ENCODE results near the gene DGKA. TPM values are rescaled to one million over a fixed set of nuclear protein-coding genes. Genes with fewer than 3 reads are reported as not detected.

DGKA gene
- total and polyA plus RNA-seq, 2 donors: 326 to 381 TPM

DNA sequence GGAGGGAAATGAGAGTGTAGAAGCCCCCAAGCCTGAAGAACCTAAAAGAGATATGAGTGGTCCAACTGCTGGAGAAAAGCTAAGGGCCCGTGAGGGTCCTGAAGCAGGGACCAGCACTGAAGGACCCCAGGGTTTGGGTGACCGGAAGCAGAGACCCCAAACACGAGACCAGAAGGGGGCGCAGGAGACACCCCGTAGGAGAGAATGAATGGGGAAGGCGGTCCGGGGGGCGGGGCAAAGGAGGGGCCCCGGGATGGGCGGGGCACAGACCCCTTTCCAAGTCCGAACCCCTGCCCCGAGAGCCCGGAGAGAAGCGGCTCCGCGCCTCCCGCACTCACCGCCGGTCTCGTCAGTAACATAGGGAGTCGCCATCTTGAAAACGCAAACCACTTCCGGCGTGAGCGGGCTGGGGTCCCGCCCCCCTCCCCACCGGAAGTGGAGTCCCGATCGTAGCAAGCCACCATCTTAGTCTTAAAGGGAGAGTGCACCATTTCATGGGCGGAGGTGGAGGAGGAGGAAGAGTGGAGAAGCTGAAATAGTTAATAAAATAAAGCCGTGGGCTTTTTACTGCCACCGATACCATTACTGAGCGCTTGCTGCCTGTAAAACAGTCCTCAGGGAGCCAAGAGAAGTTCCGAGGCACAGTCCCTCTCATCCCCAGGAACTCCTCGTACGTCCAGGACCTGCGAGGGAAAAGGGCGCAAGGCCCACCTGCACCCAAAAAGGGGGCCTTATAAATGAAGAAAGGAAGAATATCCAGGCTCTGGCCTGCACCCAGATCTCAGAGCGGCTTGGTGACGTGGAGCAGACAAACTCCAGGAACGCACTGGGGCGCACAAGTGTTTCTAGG lies 4.0 kb upstream of the DGKA start:
- under 1% methylated on average over 42 of the region's 42 CpGs for WGBS
- H3K9me3 ChIP-seq (ENCODE audit: control insufficient read depth in 2 of 2, insufficient read depth in 1 of 2, low read length in 1 of 2): no peaks in the 10 kb centered on the region
- H3K27me3 ChIP-seq (ENCODE audit: control insufficient read depth in 2 of 2, insufficient read depth in 1 of 2, low read length in 1 of 2): no peaks in the 10 kb centered on the region
- peak overlapping the region; percentile 99 to 100 for H3K27ac ChIP-seq (ENCODE audit: low read depth in 1 of 2, low read length in 1 of 2)
- H3K36me3 ChIP-seq (ENCODE audit: control insufficient read depth in 2 of 2, insufficient read depth in 2 of 2, low read length in 1 of 2): peaks cover 4 to 21% of the 10 kb centered on the region in 2 donors
- DNase-seq (ENCODE audit: low read depth in 6 of 9, low spot score in 9 of 9): peak; percentile 90 to 98 (median 93)
- peaks cover 6 to 38% of the 10 kb centered on the region in 2 donors for H3K4me1 ChIP-seq (ENCODE audit: control insufficient read depth in 2 of 2, insufficient read depth in 2 of 2, low read length in 2 of 2)
- H3K4me3 ChIP-seq (ENCODE audit: low read length in 2 of 2): peak overlapping the region; percentile 70 to 92

- Histone ChIP-seq H3K9me3 (ENCODE audit: control insufficient read depth in 2 of 2, insufficient read depth in 1 of 2, low read length in 1 of 2) (no peaks in the 10 kb centered on the region), H3K36me3 (ENCODE audit: control insufficient read depth in 2 of 2, insufficient read depth in 2 of 2, low read length in 1 of 2) (peaks cover 0 to 17% of the 10 kb centered on the region in 2 donors), H3K27ac (ENCODE audit: low read depth in 1 of 2, low read length in 1 of 2) (peak within 1 kb of the TSS; percentile 99 to 100), H3K4me1 (ENCODE audit: control insufficient read depth in 2 of 2, insufficient read depth in 2 of 2, low read length in 2 of 2) (peaks cover 6 to 40% of the 10 kb centered on the region in 2 donors), H3K4me3 (ENCODE audit: low read length in 2 of 2) (peak within 1 kb of the TSS; percentile 70 to 92), H3K27me3 (ENCODE audit: control insufficient read depth in 2 of 2, insufficient read depth in 1 of 2, low read length in 1 of 2) (no peaks in the 10 kb centered on the region)
- 9% methylated on average over 49 of the region's 49 CpGs for WGBS
- DNase-seq (ENCODE audit: low read depth in 6 of 9, low spot score in 9 of 9): peak in 5 of 9 donors; percentile 36 to 70 (median 43)
Observed at GRCh38 chr12:55927588-55928502, 3.1 kb upstream of the DGKA start, which contains the start of gene PYM1. Gene PYM1, minus strand, starts transcription at chr12:55927894. Its CDS starts 133 bp downstream, at chr12:55927761.

DNA sequence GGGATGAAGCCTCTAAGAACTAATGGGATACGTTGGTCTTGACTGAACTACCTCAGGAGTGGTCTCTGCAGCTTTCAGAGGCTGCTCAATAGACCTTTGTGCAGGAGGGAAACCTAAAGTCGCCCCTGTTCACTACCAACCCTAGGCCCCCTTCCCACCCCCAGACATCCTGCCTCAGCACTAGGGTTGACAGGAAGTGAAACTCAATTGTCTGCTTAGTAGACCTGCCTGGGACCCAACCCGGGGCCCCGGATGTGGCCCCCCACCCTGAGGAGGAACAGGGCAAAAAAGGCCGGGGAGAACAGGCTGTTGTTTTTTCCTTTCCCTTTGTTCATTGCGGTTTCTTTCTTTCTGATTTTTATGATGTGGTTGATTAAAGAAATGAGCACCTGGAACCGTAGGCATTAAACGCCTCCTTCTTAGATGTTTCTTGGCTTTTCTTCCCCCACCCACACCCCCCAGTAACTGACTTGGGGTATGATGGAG lies 1.6 kb upstream of the DGKA start:
- H3K27me3 ChIP-seq (ENCODE audit: control insufficient read depth in 2 of 2, insufficient read depth in 1 of 2, low read length in 1 of 2): no peaks in the 10 kb centered on the region
- 6% methylated on average over 8 of the region's 8 CpGs for WGBS
- peak overlapping the region; percentile 70 to 92 for H3K4me3 ChIP-seq (ENCODE audit: low read length in 2 of 2)
- H3K4me1 ChIP-seq (ENCODE audit: control insufficient read depth in 2 of 2, insufficient read depth in 2 of 2, low read length in 2 of 2): peaks cover 19 to 54% of the 10 kb centered on the region in 2 donors
- H3K27ac ChIP-seq (ENCODE audit: low read depth in 1 of 2, low read length in 1 of 2): peak overlapping the region; percentile 93 to 99
- peak in 8 of 9 donors; percentile 92 to 99 (median 96) for DNase-seq (ENCODE audit: low read depth in 6 of 9, low spot score in 9 of 9)
- peaks cover 5 to 28% of the 10 kb centered on the region in 2 donors for H3K36me3 ChIP-seq (ENCODE audit: control insufficient read depth in 2 of 2, insufficient read depth in 2 of 2, low read length in 1 of 2)
- no peaks in the 10 kb centered on the region for H3K9me3 ChIP-seq (ENCODE audit: control insufficient read depth in 2 of 2, insufficient read depth in 1 of 2, low read length in 1 of 2)

DNA sequence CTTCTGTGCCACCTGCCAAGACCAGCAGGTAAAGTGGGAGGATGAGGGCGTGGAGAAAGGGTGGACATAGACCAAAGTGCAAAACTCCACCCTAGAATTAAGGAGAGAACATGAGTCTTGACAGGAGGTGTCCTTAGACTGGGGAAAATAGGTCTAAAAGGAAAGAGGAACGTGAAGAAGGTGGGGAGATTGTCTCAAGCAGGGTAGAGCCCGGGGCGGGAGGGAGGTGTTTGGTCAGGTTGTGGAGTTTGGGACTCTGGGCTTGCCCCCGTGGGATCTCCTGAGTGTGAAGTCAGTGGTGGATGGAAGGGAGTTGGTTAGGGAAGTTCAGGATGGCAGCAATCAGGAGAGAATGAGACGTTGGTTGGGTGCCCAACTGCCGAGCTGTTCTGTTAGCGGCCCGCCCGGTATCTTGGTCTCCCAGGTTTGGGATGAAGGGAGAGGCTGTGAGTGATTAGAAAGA lies 386 bp downstream of the DGKA start:
- DNase-seq (ENCODE audit: low read depth in 6 of 9, low spot score in 9 of 9): no peak
- H3K27ac ChIP-seq (ENCODE audit: low read depth in 1 of 2, low read length in 1 of 2): peak overlapping the region; percentile 94 to 99
- no peaks in the 10 kb centered on the region for H3K9me3 ChIP-seq (ENCODE audit: control insufficient read depth in 2 of 2, insufficient read depth in 1 of 2, low read length in 1 of 2)
- 3% methylated on average over 10 of the region's 10 CpGs for WGBS
- H3K4me1 ChIP-seq (ENCODE audit: control insufficient read depth in 2 of 2, insufficient read depth in 2 of 2, low read length in 2 of 2): peaks cover 23 to 60% of the 10 kb centered on the region in 2 donors
- peaks cover 18 to 42% of the 10 kb centered on the region in 2 donors for H3K36me3 ChIP-seq (ENCODE audit: control insufficient read depth in 2 of 2, insufficient read depth in 2 of 2, low read length in 1 of 2)
- H3K4me3 ChIP-seq (ENCODE audit: low read length in 2 of 2): peak overlapping the region; percentile 70 to 75
- H3K27me3 ChIP-seq (ENCODE audit: control insufficient read depth in 2 of 2, insufficient read depth in 1 of 2, low read length in 1 of 2): no peaks in the 10 kb centered on the region

DNA sequence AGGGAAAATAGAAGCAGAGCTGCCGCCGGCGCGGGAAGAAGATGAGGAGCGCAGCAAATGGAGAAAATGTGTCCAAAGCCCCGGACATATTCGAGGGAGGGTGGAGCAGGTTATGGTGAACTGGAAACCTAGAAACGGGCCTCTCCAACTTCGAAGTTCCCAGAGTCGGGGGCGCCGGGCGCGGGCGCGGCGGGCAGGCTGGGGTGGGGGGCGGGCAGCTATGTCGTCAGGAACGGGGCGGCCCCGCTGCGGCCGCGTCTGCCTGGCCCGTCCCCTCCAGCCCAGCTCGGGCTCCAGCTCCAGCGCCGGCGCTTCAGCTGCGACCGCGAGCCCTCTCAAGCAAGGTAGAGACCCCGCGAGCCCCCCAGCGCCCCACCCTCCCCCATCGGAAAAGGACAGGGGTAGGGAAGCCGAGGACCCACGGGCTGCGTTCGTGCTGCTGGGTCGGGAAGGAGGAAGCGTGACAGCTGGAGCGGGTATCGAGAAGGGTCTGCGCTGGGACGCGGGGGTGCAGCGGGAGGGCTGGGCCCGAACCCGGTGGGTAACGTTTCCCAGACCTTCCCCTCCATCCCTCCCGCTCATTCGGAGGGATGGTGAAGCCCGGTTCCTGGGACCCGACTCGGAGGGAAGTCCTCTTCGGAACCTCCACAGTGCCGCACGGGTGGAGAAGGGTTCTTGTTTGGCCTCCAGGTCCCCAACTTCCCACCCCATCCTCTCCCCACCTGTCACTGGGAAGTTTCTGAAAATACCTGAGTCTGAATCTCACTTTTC lies 1.0 kb downstream of the DGKA start:
- peak overlapping the region; percentile 94 to 99 for H3K27ac ChIP-seq (ENCODE audit: low read depth in 1 of 2, low read length in 1 of 2)
- peaks cover 23 to 66% of the 10 kb centered on the region in 2 donors for H3K4me1 ChIP-seq (ENCODE audit: control insufficient read depth in 2 of 2, insufficient read depth in 2 of 2, low read length in 2 of 2)
- no peaks in the 10 kb centered on the region for H3K9me3 ChIP-seq (ENCODE audit: control insufficient read depth in 2 of 2, insufficient read depth in 1 of 2, low read length in 1 of 2)
- peak overlapping the region; percentile 70 to 75 for H3K4me3 ChIP-seq (ENCODE audit: low read length in 2 of 2)
- no peaks in the 10 kb centered on the region for H3K27me3 ChIP-seq (ENCODE audit: control insufficient read depth in 2 of 2, insufficient read depth in 1 of 2, low read length in 1 of 2)
- DNase-seq (ENCODE audit: low read depth in 6 of 9, low spot score in 9 of 9): peak in 2 of 9 donors; percentile 36 to 38
- peaks cover 24 to 48% of the 10 kb centered on the region in 2 donors for H3K36me3 ChIP-seq (ENCODE audit: control insufficient read depth in 2 of 2, insufficient read depth in 2 of 2, low read length in 1 of 2)
- under 1% methylated on average over 60 of the region's 60 CpGs for WGBS

DNA sequence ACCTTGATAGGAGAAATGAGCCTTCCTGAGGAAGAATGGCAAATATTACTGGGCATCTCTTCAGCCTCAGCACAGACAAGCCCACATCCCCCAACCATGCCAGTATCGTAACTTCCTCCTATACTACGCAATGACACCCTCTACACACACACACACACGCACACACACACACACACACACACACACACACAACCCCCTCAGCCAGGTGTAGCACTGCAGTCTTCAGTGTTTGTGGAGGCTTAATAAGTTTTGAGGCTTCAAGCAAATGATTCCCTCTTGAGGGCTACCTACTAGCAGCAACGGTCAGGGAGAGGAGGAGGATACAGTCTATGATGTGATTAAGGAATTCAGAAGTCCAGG lies 1.6 kb downstream of the DGKA start:
- H3K9me3 ChIP-seq (ENCODE audit: control insufficient read depth in 2 of 2, insufficient read depth in 1 of 2, low read length in 1 of 2): no peaks in the 10 kb centered on the region
- 2% methylated on average over 4 of the region's 4 CpGs for WGBS

DNA sequence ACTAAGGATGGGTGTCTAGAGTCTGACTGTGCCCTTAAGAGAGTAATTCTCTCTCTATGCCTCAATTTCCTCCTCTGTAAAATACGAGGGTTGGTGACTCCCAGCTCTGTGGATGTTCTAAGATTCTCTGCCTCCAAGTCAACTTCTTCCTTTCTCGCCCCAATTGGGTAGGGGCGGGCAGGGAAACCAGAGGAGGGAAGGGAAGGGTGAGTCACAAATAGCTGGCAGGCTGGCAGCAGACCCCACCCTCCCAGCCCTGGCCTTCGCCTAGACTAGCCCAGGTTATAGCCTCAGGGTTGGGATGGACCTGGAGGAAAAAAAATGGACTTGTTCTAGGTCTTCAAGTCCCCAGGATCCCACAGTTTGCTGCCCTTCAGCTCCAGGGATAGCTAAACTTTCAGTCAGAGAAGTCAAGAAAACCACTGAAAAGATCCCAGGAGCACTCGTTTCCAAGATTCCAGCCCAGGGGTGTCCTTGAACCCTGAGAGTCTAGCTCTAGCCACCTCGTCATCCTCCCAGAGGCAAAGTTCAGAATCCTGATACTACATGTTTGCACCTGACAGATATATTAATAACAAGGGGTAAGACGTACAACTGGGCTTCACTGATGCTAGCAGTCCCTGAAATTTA lies 2.3 kb downstream of the DGKA start:
- H3K4me3 ChIP-seq (ENCODE audit: low read length in 2 of 2): peak overlapping the region; percentile 70 to 75
- H3K36me3 ChIP-seq (ENCODE audit: control insufficient read depth in 2 of 2, insufficient read depth in 2 of 2, low read length in 1 of 2): peaks cover 37 to 59% of the 10 kb centered on the region in 2 donors
- no peaks in the 10 kb centered on the region for H3K27me3 ChIP-seq (ENCODE audit: control insufficient read depth in 2 of 2, insufficient read depth in 1 of 2, low read length in 1 of 2)
- H3K4me1 ChIP-seq (ENCODE audit: control insufficient read depth in 2 of 2, insufficient read depth in 2 of 2, low read length in 2 of 2): peaks cover 24 to 74% of the 10 kb centered on the region in 2 donors
- peak in 1 of 9 donors; percentile 24 for DNase-seq (ENCODE audit: low read depth in 6 of 9, low spot score in 9 of 9)
- H3K9me3 ChIP-seq (ENCODE audit: control insufficient read depth in 2 of 2, insufficient read depth in 1 of 2, low read length in 1 of 2): no peaks in the 10 kb centered on the region
- WGBS: 66% methylated on average over 7 of the region's 7 CpGs
- H3K27ac ChIP-seq (ENCODE audit: low read depth in 1 of 2, low read length in 1 of 2): peak overlapping the region; percentile 61 to 68

More for the DNA sequence above, 1.6 kb downstream of the DGKA start:
- no peaks in the 10 kb centered on the region for H3K27me3 ChIP-seq (ENCODE audit: control insufficient read depth in 2 of 2, insufficient read depth in 1 of 2, low read length in 1 of 2)
- peak overlapping the region; percentile 85 to 94 for H3K27ac ChIP-seq (ENCODE audit: low read depth in 1 of 2, low read length in 1 of 2)
- peak in 2 of 9 donors; percentile 48 to 73 for DNase-seq (ENCODE audit: low read depth in 6 of 9, low spot score in 9 of 9)
- peak overlapping the region; percentile 70 to 75 for H3K4me3 ChIP-seq (ENCODE audit: low read length in 2 of 2)
- peaks cover 23 to 71% of the 10 kb centered on the region in 2 donors for H3K4me1 ChIP-seq (ENCODE audit: control insufficient read depth in 2 of 2, insufficient read depth in 2 of 2, low read length in 2 of 2)
- peaks cover 30 to 54% of the 10 kb centered on the region in 2 donors for H3K36me3 ChIP-seq (ENCODE audit: control insufficient read depth in 2 of 2, insufficient read depth in 2 of 2, low read length in 1 of 2)
